HepG2 (cell line): ENCODE data around the gene PARN. TPM values are rescaled to one million over a fixed set of nuclear protein-coding genes. Genes with fewer than 3 reads are reported as not detected.
"Not testable (repeated sequence)": the region's sequence is repeated elsewhere in the genome, so short reads cannot be mapped to it uniquely, and the experiment has no call there.

Experiments
- EEA1 ChIP-seq: sonication (generic); formaldehyde crosslinking; IDR thresholded peaks from 2 replicates; pipeline ENCODE4 v1.5.1; 2020; ENCODE audit warnings: mild to moderate bottlenecking, missing genetic modification reagents, borderline replicate concordance
- KLF16 ChIP-seq, 2 experiments: sonication (generic) in 1 of 2; formaldehyde crosslinking in 1 of 2; IDR thresholded peaks; 2 replicates each; pipeline versions ENCODE4 v1.6.1 to v1.8.0; 2016 to 2023; ENCODE audit warnings: missing genetic modification reagents in 2 of 2, missing compliant biosample characterization in 1 of 2
- KMT2A ChIP-seq: sonication (generic); formaldehyde crosslinking; IDR thresholded peaks from 2 replicates; pipeline ENCODE4 v1.4.0; 2020; ENCODE audit warnings: missing genetic modification reagents
- MAF1 ChIP-seq: sonication (generic); formaldehyde crosslinking; IDR thresholded peaks from 2 replicates; pipeline ENCODE4 v1.5.0; 2020; ENCODE audit warnings: missing genetic modification reagents, borderline replicate concordance
- MIER2 ChIP-seq: IDR thresholded peaks from 2 replicates; pipeline ENCODE4 v1.6.1; 2016; ENCODE audit warnings: missing biosample characterization, missing genetic modification reagents
- MIXL1 ChIP-seq: IDR thresholded peaks from 2 replicates; pipeline ENCODE4 v1.6.1; 2016
- POGZ ChIP-seq: sonication (generic); formaldehyde crosslinking; IDR thresholded peaks from 2 replicates; pipeline ENCODE4 v1.4.0; 2020; ENCODE audit warnings: mild to moderate bottlenecking, missing genetic modification reagents
- RXRA ChIP-seq: sonication (generic); formaldehyde crosslinking; IDR thresholded peaks from 2 replicates; pipeline ENCODE4 v1.5.1; 2020; ENCODE audit warnings: missing genetic modification reagents
- SOX6 ChIP-seq, 2 experiments: fragments of 450-650 bp in 1 of 2; sonication (generic) in 1 of 2; formaldehyde crosslinking in 1 of 2; IDR thresholded peaks; 2 replicates each; pipeline versions ENCODE4 v1.4.0 to v1.6.1; 2017 to 2020; ENCODE audit warnings: antibody characterized with exemption in 1 of 2, mild to moderate bottlenecking in 1 of 2, missing genetic modification reagents in 1 of 2
- ZMYM3 ChIP-seq: sonication (generic); formaldehyde crosslinking; IDR thresholded peaks from 2 replicates; pipeline ENCODE4 v1.5.1; 2020; ENCODE audit warnings: mild to moderate bottlenecking, missing genetic modification reagents
- ZMYM4 ChIP-seq: sonication (generic); formaldehyde crosslinking; IDR thresholded peaks from 2 replicates; pipeline ENCODE4 v1.8.1; 2023; ENCODE audit warnings: mild to moderate bottlenecking, missing genetic modification reagents
- ZNF3 ChIP-seq: IDR thresholded peaks from 2 replicates; pipeline ENCODE4 v1.7.0; 2017; ENCODE audit warnings: inconsistent platforms
- ZNF788 ChIP-seq: sonication (generic); formaldehyde crosslinking; IDR thresholded peaks from 2 replicates; pipeline ENCODE4 v1.5.0; 2020; ENCODE audit warnings: mild to moderate bottlenecking, missing genetic modification reagents, borderline replicate concordance
- ZNF792 ChIP-seq: IDR thresholded peaks from 2 replicates; pipeline ENCODE4 v1.6.1; 2016
- polyA plus RNA-seq, 8 experiments: library from polyadenylated mRNA; depleted of rRNA in 3 of 8; stranded (reverse) in 7 of 8; unstranded in 1 of 8; fragments of >200 nt; fragmentation: Illumina TruSeq in 4 of 8; extraction: Trizol in 4 of 8; gene quantifications; 2 replicates each; pipeline versions ENCODE4 v1.2.1 to v1.2.3, GENCODE V29; 2011 to 2016; ENCODE audit warnings: low read depth in 4 of 8, missing spikeins in 1 of 8, mixed read lengths in 1 of 8; ENCODE audit not compliant: insufficient read depth in 1 of 8
- total RNA-seq, 5 experiments: library from RNA; depleted of rRNA; stranded (reverse); fragments of >200 nt; fragmentation: Illumina TruSeq; extraction: Trizol; gene quantifications; 2 replicates each; pipeline ENCODE4 v1.2.3, GENCODE V29; 2016; ENCODE audit warnings: low read depth in 1 of 5
- TF ChIP-seq, protein P1 (sequence below): sonication (generic); formaldehyde crosslinking; IDR thresholded peaks from 2 replicates; pipeline ENCODE4 v1.4.0; 2020; ENCODE audit warnings: missing genetic modification reagents, borderline replicate concordance
- TF ChIP-seq, protein P2 (sequence below): IDR thresholded peaks from 2 replicates; pipeline ENCODE4 v1.4.0; 2020; ENCODE audit warnings: mild to moderate bottlenecking, missing genetic modification reagents
- TF ChIP-seq, protein P3 (sequence below): sonication (generic); formaldehyde crosslinking; IDR thresholded peaks from 2 replicates; pipeline ENCODE4 v1.4.0; 2020; ENCODE audit warnings: mild to moderate bottlenecking, low read depth, missing genetic modification reagents
- TF ChIP-seq, protein P4 (sequence below): sonication (generic); formaldehyde crosslinking; IDR thresholded peaks from 2 replicates; pipeline ENCODE4 v1.4.0; 2020; ENCODE audit warnings: missing genetic modification reagents

PARN gene
- total and polyA plus RNA-seq, 2 of the 13 experiments (the other 11 are each of a cell fraction or from before 2014, with no cell fraction given) = 13.3 to 47.6 TPM

DNA sequence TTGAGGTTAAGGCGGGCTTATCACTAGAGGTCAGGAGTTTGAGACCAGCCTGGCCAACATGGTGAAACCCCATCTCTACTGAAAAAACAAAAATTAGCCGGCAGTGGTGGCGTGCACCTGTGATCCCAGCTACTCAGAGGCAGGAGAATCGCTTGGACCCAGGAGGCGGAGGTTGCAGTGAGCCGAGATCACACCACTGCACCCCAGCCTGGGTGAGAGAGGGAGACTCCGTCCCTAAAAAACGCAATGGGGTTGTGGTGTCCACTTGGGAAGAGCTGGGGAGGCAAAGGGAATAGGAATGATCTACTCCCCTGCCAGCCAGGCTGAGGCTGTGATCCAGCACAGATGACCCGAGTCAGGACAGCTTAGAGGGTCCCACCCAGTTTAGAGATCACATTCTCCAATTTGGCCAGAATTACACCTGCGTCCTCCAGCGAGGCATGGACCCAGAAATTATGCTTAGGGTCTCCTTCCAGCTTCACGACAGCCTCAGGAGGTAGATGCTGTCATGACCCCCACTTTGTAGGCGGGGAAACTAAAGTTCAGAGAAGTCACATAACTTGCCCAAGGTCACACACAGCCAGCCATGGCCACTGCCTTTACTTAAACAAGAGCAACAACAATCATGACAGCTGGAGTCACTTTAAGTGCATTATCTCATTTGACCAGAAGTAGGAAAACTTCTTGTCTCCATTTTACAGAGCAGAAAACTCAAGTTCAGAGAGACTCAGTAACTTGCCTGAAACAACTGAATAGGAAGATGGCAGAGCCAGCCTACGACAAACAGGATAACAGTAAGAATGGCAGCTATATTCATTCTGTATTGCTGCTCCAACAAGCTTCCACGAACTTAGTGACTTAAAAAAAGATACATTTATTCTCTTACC lies 227.7 kb downstream of the PARN start (continued):
- TF ChIP-seq, protein P1, sequence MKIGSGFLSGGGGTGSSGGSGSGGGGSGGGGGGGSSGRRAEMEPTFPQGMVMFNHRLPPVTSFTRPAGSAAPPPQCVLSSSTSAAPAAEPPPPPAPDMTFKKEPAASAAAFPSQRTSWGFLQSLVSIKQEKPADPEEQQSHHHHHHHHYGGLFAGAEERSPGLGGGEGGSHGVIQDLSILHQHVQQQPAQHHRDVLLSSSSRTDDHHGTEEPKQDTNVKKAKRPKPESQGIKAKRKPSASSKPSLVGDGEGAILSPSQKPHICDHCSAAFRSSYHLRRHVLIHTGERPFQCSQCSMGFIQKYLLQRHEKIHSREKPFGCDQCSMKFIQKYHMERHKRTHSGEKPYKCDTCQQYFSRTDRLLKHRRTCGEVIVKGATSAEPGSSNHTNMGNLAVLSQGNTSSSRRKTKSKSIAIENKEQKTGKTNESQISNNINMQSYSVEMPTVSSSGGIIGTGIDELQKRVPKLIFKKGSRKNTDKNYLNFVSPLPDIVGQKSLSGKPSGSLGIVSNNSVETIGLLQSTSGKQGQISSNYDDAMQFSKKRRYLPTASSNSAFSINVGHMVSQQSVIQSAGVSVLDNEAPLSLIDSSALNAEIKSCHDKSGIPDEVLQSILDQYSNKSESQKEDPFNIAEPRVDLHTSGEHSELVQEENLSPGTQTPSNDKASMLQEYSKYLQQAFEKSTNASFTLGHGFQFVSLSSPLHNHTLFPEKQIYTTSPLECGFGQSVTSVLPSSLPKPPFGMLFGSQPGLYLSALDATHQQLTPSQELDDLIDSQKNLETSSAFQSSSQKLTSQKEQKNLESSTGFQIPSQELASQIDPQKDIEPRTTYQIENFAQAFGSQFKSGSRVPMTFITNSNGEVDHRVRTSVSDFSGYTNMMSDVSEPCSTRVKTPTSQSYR (CRISPR knock-in tag) = peak; percentile 34; the same call in 1 of the 2 replicates
- TF ChIP-seq KMT2A (CRISPR knock-in tag) = peak; percentile 57; the same call in 1 of the 2 replicates
- TF ChIP-seq ZMYM4 (CRISPR knock-in tag) = peak; percentile 76
- peak; percentile 26; the same call in 1 of the 2 replicates for TF ChIP-seq EEA1 (CRISPR knock-in tag)
- TF ChIP-seq, protein P2, sequence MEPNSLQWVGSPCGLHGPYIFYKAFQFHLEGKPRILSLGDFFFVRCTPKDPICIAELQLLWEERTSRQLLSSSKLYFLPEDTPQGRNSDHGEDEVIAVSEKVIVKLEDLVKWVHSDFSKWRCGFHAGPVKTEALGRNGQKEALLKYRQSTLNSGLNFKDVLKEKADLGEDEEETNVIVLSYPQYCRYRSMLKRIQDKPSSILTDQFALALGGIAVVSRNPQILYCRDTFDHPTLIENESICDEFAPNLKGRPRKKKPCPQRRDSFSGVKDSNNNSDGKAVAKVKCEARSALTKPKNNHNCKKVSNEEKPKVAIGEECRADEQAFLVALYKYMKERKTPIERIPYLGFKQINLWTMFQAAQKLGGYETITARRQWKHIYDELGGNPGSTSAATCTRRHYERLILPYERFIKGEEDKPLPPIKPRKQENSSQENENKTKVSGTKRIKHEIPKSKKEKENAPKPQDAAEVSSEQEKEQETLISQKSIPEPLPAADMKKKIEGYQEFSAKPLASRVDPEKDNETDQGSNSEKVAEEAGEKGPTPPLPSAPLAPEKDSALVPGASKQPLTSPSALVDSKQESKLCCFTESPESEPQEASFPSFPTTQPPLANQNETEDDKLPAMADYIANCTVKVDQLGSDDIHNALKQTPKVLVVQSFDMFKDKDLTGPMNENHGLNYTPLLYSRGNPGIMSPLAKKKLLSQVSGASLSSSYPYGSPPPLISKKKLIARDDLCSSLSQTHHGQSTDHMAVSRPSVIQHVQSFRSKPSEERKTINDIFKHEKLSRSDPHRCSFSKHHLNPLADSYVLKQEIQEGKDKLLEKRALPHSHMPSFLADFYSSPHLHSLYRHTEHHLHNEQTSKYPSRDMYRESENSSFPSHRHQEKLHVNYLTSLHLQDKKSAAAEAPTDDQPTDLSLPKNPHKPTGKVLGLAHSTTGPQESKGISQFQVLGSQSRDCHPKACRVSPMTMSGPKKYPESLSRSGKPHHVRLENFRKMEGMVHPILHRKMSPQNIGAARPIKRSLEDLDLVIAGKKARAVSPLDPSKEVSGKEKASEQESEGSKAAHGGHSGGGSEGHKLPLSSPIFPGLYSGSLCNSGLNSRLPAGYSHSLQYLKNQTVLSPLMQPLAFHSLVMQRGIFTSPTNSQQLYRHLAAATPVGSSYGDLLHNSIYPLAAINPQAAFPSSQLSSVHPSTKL (CRISPR knock-in tag) = peak; percentile 77
- TF ChIP-seq SOX6 (IDR thresholded peaks at IDR 0.05) = not testable (repeated sequence)
- TF ChIP-seq SOX6 (CRISPR knock-in tag; IDR thresholded peaks at IDR 0.05) = peak; percentile 53; the same call in 1 of the 2 replicates
- peak; percentile 78 for TF ChIP-seq MIXL1
- 0 out of 2 replicates have a peak, but pooled peaks have one; percentile 26 for TF ChIP-seq MAF1
- TF ChIP-seq ZNF3 (CRISPR knock-in tag) = 0 out of 2 replicates have a peak, but pooled peaks have one; percentile 45
- TF ChIP-seq, protein P3, sequence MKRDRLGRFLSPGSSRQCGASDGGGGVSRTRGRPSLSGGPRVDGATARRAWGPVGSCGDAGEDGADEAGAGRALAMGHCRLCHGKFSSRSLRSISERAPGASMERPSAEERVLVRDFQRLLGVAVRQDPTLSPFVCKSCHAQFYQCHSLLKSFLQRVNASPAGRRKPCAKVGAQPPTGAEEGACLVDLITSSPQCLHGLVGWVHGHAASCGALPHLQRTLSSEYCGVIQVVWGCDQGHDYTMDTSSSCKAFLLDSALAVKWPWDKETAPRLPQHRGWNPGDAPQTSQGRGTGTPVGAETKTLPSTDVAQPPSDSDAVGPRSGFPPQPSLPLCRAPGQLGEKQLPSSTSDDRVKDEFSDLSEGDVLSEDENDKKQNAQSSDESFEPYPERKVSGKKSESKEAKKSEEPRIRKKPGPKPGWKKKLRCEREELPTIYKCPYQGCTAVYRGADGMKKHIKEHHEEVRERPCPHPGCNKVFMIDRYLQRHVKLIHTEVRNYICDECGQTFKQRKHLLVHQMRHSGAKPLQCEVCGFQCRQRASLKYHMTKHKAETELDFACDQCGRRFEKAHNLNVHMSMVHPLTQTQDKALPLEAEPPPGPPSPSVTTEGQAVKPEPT (CRISPR knock-in tag) = 0 out of 2 replicates have a peak, but pooled peaks have one; percentile 27
- TF ChIP-seq, protein P4, sequence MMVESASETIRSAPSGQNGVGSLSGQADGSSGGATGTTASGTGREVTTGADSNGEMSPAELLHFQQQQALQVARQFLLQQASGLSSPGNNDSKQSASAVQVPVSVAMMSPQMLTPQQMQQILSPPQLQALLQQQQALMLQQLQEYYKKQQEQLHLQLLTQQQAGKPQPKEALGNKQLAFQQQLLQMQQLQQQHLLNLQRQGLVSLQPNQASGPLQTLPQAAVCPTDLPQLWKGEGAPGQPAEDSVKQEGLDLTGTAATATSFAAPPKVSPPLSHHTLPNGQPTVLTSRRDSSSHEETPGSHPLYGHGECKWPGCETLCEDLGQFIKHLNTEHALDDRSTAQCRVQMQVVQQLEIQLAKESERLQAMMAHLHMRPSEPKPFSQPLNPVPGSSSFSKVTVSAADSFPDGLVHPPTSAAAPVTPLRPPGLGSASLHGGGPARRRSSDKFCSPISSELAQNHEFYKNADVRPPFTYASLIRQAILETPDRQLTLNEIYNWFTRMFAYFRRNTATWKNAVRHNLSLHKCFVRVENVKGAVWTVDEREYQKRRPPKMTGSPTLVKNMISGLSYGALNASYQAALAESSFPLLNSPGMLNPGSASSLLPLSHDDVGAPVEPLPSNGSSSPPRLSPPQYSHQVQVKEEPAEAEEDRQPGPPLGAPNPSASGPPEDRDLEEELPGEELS (CRISPR knock-in tag) = peak; percentile 77
- peak; percentile 58; the same call in 1 of the 2 replicates for TF ChIP-seq ZNF792 (CRISPR knock-in tag)
- TF ChIP-seq ZMYM3 (CRISPR knock-in tag) = peak; percentile 89
- TF ChIP-seq MIER2 (CRISPR knock-in tag) = peak; percentile 16; the same call in 1 of the 2 replicates
- peak; percentile 57; the same call in 1 of the 2 replicates for TF ChIP-seq POGZ (CRISPR knock-in tag)
- TF ChIP-seq RXRA (CRISPR knock-in tag) = peak; percentile 41; the same call in 1 of the 2 replicates
- peak in 1 of 2 experiments; percentile 57; a peak in 1 of 4 replicates for TF ChIP-seq KLF16 (CRISPR knock-in tag; IDR thresholded peaks at IDR 0.05)
- TF ChIP-seq ZNF788 (CRISPR knock-in tag) = peak; percentile 55; the same call in 1 of the 2 replicates
